ENCODE results near the gene PKDCC.

The PKDCC gene

DNA sequence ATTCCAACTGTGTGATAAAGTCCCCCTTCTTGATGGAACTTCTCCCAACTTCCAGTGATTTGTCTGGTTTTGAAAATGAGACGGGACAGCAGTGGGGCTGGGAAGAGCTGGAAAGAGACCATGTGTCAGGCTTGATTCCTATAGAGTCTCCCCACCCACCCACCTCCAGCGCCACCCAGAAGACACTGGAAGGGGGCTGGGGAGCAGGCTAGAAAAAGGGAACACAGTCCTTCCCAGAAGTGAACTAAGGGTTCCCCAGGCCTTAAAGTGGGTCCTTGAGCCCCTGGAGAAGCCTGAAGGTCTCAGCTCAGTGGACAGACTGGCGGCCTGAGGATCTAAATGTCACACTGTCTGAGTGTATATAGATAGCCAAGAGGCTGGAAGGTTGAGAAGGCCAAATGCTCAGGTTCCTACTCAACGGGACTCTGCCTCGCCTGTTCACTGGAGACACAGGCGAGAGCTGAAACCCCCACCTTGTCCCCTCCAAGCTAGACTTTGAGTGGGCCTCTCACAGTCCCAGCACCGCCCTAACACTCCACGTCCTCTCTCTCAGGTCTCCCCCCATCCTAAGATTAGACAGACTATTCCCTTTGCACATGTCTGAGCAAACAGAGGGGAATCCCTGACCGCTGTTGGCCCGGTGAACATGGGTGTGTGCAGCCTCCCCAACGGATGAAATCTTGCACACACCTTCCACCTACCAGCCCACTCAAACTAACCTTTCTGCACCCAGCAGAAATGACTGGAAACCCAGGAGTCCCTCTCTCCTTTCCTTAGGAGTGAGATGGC is 1.6 kb downstream of the PKDCC start:
- DNase-seq (no peak), ATAC-seq (no peak)

DNA sequence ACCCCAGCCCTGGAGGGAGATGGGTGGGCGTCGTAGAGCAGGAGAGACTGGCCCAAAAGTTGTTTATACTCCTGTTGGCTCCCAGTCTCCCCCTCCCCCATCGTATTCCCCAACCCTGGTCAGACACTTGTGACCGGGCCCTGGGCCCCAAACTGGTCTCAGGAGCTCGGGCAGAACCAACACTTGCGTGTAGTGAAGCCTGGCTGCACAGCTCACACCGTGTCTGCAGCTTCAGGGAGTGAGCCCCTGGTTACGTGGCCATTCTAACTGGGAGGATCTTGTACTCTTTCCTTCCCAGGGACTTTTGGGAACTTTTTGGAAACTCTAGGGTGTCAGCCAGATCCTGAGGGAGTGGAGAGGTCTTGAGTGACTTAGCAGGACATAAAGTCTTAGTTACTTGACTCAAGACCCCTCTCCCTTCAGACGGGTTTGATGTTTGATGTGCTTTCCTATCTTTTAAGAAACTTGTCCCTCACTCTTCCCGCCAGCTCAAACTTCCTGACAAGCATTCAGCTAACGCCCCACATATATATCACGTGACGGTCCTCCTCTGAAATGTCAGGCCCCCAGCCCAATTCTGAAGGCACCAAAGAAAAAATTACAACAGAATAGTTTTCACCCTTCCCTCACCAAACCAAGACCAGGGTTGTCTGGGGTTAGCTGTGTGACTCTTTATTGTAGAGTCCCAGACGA is 2.3 kb downstream of the PKDCC start:
- no peak for DNase-seq
- ATAC-seq, result no peak

DNA sequence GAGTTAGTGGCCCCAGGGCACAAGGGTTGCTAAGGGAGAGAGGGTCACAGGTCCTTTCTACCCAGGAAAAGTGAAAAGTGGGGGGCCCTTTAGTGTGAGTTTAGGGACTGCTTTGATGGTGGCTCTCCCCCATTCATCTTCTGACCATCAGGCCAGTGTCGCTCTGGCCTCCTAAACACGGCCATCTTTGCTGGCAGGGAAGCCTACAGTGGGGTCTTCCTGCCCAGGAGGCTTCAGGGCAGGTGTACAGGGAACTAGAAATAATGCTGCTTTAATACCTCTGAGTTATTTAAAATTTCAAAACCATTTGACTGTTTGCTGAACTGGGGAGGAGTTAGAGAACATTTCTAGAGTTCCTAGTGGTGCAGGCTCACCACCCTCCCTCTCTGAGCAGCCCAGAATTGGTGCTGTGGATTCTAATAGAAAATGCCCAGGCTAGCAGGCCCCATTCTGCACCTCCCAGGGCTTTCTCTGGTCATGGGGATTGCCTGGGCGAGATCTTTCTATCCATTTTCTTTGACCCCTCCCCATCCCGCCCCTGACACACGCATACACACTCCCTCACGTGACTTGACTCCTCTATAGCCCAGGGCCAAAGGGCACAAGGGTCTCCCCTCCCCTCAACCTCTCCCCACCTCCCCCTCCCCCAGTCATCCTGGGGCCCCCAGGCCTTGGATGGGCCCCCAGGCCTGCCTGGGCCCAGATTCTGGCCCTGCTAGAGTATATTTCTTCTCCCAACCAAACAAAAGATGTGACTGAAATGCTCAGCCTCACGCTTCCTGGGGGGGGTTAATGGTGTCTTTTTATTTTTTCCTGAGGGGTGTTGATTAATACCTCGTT is 3.1 kb downstream of the PKDCC start:
- DNase-seq (no peak), ATAC-seq (no peak)

DNA sequence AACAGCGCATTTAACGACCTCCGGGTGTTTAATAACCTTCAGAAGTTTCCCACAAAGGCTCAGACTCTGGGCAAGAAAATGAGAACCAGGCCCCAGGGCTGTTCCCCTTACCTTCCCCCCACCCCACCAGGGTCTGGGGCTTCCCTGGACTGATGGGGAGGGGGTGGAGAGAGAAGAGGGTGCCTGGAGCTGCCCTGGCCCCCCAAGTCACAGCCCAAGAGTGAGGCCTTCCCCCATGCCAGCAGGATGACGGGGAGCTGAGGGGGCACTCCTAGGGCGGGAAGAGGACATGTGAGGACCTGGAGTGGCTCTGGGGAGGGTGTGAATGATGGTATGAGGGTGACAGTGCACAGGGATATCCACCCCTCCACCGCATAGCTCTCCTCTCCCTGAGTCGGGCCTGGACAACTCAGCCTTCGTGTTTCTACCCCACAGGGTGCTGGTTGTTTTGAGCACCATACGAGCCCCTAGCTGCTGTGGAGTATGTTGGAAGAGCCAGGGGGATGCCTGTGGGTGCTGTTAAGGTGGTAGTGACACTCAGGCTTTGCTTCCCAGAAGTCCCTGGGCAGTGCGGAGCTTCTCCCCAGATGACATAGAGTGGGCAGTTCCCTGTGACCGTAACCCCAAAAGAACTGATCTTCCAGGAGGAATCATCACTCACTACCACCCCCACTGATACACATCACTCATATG is 3.9 kb downstream of the PKDCC start:
- DNase-seq, result no peak

DNA sequence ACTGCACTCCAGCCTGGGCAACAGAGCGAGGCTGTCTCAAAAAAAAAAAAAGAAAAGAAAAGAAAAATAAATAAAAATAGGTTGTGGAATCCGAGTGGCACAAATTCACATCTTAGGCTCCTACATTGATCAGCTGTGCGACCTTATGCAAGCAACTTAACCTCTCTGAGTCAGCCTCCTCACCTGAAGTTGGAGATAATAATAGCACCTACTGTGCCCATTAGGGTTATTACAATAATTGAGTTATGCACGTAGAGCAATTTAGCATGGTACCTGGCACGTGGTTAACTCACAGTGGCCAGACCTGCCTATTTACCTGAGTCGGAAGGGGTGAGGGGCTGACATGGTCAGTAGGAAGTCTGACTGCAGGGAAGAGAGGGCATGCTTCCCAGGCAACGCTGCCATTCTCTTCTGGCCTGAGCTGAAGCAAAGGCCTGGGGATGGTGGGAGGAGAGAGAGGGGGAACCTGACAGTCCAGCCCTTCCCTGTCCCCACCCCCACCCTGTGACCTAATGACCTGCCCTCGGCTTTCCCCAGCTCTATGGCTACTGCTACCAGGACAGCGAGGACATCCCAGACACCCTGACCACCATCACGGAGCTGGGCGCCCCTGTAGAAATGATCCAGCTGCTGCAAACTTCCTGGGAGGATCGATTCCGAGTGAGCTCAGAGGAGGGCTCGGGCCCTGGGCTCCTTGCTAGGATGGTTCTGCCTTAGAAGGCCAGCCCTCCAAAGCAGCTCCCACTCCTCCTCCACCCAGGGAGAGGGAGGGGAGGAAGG is 5.1 kb downstream of the PKDCC start:
- ATAC-seq (no peak), DNase-seq (no peak)

More for the DNA sequence above, 3.9 kb downstream of the PKDCC start:
- ATAC-seq, result no peak

DNA sequence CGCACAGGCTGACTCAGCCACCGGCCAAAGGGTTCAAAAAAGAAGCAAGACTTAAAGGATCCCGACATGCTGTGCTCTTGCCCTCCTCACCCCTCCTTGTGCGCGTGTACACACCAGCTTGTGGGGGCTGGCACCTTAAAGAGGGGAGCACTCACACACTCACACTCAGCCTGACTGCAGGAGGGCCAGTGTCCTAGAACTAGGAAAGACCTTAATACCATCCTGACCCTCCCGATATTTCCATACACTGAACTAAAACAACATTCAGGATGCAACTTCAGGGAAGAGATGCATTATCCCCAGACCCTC is 5.6 kb downstream of the PKDCC start:
- ATAC-seq, result no peak
- DNase-seq, result no peak

DNA sequence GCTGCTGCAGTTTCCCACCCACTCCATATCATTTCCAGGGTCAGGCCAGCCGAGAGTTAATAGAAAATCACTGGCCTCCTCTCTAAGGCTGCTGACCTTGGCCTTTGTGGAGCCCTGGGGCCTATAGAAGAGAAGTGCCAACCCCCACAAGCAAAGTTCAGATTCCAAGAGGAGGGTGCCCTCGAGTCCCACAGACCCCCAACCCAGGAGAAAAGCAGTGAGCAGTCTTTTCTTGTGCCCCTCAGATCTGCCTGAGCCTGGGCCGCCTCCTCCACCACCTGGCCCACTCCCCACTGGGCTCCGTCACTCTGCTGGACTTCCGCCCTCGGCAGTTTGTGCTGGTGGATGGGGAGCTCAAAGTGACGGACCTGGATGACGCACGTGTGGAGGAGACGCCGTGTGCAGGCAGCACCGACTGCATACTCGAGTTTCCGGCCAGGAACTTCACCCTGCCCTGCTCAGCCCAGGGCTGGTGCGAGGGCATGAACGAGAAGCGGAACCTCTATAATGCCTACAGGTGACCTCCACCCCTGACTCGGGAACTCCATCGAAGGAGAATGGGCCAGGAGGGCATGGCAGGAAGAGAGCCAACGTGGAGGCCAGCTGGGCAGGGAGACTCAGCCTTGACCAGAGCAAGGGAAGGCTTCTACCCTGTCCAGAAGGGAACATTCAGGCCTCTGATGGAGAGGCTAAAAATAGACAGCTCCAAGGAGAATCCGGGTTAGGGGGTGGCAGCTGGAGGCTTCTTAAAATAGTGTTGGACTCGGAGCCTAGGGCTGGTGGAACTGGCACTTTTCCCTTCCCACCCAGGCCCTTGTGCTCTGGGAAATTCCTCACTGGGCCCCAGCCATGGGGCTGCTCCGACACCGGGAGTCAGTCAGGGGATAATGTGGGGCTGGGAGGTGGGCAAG is 6.2 kb downstream of the PKDCC start:
- DNase-seq, result no peak
- ATAC-seq, result no peak

DNA sequence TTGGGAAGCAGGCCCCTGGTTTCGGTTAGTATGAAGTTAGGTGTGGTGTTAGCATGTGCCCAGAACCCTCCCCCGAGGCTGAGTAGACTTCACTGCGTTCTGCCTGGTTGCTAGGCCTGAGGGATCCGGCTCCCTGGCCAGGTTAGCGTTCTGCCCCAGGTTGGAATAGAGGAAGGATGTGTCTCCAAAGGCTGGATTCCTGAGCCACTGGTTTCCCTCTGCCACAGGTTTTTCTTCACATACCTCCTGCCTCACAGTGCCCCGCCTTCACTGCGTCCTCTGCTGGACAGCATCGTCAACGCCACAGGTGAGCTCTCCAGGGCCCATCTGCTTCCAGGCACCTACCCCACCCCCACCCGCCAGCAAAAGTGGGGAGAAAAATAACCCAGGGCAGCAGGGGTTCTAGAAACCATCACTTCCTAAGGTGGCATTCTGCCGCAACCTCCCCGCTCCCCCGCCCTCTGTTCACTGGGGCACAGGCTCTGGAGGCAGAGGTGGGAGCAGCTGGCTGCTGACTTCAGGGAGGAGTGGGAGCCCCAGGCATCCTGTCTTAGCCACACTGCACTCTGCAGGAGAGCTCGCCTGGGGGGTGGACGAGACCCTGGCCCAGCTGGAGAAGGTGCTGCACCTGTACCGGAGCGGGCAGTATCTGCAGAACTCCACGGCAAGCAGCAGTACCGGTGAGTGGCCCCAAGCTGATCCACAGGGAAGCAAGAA is 7.1 kb downstream of the PKDCC start:
- DNase-seq (no peak), ATAC-seq (no peak)

DNA sequence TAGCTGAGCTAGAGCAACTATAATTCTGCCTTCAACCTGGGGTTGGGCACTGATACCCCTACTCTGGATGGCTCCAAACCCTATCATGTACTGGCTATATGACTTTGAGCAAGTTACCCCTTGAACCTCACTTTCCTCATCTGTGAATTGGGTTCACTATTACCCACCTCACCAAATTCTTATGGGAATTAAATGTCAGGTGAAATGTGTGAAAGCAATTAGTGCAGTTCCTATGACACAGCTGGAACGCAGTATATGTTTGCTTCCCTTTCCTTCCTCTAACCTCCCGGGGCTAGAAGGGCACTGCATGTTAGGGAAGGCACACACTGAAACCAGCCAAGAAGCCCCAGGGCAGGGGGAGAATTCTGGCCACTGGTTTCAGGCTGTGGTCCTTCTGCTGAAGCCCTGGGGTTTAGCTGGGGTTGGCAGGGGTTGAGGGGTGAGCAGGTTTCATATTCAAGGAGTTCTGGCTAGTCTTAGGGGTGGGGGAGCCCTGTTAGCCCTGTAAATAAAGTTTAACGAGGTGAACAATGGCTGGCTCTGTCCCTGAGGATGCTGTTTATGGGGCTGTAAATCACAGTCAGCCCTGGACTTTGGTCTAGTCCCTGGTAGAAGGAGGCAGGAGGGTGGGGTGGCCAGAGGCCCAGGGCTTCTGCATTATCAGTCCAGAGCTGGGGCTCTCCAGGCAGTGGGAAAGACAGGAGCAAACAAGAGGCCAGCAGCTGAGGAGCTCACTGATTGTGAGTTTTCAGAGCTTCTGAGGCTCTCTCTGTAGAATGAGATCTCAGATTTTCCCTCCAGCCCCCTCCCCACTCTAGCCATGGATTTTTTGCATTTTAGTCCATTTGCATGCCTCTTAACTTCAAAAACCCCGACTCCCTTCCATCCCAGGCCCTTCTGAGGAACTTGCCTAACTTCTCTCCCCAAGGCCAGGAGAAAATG is 8.0 kb downstream of the PKDCC start:
- DNase-seq (no peak), ATAC-seq (no peak)

DNA sequence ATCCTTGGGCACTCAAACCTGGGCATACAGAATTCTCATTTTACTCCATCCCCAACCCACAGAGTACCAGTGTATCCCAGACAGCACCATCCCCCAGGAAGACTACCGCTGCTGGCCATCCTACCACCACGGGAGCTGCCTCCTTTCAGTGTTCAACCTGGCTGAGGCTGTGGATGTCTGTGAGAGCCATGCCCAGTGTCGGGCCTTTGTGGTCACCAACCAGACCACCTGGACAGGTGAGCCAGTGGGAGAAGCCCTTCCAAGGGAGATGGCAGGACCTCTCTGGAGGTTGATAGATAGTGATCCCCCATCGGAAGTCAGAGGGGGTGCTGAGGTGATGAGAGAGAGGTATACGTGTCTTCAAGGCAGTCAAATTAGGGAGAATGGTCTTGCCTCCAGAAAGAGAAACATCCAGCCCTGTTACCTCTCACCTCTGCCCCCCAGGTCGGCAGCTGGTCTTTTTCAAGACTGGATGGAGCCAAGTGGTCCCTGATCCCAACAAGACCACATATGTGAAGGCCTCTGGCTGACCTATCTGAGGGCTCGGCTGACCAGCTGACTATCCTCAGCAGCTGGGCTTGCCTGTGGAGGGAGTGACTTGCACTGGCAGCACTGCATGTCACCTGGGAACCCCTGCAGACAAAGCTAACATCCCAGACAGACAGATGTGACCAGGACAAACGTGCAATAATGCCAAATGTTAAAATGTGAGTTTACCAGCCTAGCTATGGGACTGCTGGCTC is 9.5 kb downstream of the PKDCC start:
- DNase-seq, result no peak
- no peak for ATAC-seq

DNA sequence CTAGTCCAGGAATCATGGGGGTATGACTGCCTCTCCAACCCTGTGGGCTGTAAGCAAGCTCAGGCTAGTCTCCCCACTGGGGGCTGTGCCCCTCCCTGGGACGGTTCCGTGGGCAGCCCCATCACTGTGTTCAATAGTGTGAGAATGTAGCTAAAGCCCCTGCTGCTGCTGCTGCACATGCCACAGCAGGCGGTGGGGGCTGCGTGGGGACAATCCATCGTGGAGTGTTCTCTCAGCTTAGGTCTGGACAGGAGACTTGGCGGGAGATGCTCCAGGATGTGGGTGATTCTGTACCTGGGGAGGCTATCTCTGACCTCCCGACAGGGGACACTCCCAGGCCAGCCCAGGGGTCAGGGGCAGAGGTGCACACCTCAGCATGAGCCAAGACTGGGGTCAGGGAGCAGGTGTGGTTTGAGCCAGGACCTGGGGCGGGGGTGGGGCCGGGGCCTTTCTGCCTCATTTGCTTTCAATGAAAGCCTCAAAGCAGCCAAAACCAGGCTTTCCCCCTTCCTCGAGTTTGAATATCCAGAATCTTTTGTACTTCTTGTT is 10.2 kb downstream of the PKDCC start:
- ATAC-seq, result no peak
- DNase-seq, result no peak

DNA sequence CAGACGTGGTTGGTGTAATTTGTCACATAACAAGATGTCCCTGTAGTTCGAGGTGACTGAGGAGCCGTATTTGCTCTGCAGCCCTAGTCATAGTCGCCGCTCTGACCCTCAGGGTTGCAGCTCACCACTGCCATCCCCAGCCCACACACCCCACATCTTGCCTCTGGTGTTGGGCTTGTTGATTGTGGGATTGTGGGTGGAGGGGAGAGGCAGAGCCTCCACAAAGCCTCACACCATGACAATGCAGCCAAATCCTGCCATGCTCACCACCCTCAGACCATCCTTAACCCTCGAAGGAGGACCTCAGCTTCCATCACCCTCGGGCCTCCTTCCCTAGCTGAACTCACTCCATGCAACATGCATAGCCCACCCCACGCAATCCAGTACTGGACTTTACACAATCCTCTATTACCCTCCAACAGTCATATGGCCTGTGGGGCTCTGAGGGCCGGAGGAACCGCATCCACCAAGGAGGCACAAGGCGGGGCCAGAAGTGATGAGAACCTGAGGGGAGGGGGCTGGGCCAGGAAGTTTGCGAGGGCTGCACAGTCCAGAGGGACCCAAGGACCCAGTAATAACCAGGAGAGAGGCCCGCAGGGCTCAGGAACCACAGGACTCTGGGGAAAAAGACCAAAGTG is 11.6 kb downstream of the PKDCC start:
- ATAC-seq (no peak), DNase-seq (no peak)

DNA sequence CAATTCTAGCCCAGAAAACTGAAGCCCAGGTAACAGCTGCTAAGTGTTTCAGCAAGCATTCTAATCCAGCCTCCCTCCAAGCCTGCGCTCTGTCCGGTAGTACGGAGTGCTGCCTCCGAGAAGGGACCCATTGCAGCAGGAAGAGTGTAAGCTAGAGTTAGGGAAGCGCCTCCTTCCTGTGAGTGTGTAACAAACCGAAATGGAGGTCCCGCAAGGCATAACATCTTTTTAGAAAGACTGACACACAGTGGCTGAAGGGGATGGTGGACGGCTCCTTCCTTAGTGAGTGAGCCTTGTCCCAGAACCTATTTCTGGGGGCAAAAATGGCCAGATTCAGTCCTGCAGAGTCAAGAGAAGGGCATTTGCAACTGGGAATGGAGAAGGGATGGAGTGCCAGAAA is 12.2 kb downstream of the PKDCC start:
- ATAC-seq (no peak), DNase-seq (no peak)

DNA sequence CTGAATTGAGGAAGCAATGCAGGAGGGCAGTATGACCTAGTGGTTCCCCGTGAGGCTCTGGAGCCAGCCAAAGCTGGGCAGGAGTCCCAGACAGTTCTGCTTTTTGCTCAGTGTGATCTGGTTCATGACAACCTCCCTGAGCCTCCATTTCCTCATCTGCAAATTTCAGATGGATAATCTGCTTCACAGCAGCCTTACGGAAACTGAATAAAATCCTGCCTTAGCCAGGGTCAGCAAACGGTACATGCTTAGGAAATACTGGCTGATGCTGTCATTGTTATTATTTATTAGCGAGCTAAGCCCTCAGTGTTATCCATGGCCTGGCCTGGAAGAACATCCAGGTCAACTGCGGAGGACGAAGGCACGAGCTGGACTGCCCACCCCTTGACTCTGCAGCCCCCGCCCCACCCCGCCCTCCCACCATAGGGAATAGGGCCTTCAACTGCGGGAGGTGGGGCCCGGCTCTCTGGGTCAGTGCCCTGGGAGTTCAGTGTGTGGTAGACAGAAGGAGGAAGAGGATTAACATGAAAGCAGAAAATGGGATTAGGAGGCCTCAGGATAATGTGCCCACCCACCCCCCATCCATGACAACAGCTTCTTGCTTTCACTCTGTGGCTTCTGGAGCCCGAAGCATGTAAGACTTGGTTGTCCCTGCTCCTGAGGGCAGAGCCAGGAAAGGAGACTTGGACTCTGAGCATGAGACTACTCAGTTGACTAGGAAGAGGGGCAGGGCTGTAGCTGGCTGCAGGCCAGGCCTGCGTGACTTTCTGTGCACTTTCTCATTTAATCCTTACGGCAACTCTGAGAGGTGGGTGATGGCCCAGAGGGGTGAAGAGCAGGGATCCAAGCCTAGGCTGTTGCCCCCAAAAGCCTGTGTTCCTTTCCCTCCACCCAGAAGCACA is 13.1 kb downstream of the PKDCC start:
- DNase-seq (no peak), ATAC-seq (no peak)

DNA sequence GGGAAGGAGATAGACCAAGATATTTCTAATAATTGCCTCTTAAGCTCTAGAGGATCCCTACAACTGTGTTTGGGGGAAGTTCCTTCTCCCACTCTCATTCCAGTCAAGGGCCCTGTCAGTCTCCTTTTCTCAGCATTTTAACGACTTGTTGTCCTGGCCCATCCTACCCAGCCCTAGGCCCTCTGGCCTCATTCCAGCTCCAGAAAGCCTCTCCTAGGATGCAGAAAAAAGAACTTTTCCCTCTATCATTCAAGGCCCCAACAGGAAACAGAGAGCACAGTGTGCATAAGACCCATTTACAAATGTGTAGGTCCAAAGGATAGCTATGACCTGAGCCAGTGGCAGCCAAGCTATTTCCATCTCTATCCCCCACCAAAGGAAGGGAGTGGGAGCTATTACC is 14.0 kb downstream of the PKDCC start:
- ATAC-seq (no peak), DNase-seq (no peak)

Measured in stimulated activated naive CD8-positive, alpha-beta T cell treated with anti-CD3 and anti-CD28 coated beads, Interleukin-15, Interleukin-2, amounts not matched to agents 100 U/mL and 50 U/mL, for 24 hours (primary cell).